SH-SY5Y (cell line): ENCODE results near the gene PPP1R9B.

Experiments
- GATA2 ChIP-seq: IDR thresholded peaks from 2 replicates; pipeline ENCODE4 v1.6.1; 2011; ENCODE audit warnings: mild to moderate bottlenecking, low read depth, low read length
- GATA3 ChIP-seq: IDR thresholded peaks from 2 replicates; pipeline ENCODE4 v1.6.1; 2011; ENCODE audit warnings: low read depth, mild to moderate bottlenecking, low read length, moderate library complexity

GRCh38 chr17:50180620-50181019, 30.1 kb upstream of the PPP1R9B start:
- TF ChIP-seq GATA3, result no peak
- TF ChIP-seq GATA2, result no peak
